ENCODE results near the gene UBQLNL. TPM values are rescaled to one million over a fixed set of nuclear protein-coding genes. Genes with fewer than 3 reads are reported as not detected.

The UBQLNL gene
- total and polyA plus RNA-seq, 2 of the 4 experiments (the other 2 are of a cell fraction), result 0.18 to 0.48 TPM

- H3K14ac ChIP-seq (replicated peaks; ENCODE audit: low read depth, low read length), result no peak overlapping the region
- H3K27me3 ChIP-seq (ENCODE audit: control insufficient read depth, insufficient read depth, low read length), result peaks cover 4% of the 10 kb centered on the region
- H3K4ac ChIP-seq (ENCODE audit: low read depth, low read length), result no peak overlapping the region
- dilution Hi-C loops (cut with HindIII; ENCODE audit: low sequenced_read_pairs, unreplicated experiment), result no loop called here
- intact Hi-C loops (cut with micrococcal nuclease), result loop anchor here (1.0 to 10.0 kb wide), 8 partner anchors 77 to 886 kb away; partner anchors contain the start of genes OR52E5 and OR52N2
- WGBS, 2 experiments (ENCODE audit: extremely low coverage in 2 of 2, insufficient read length in 1 of 2), result no CpG with 5 or more reads among the region's 2 CpGs
- H4K91ac ChIP-seq (ENCODE audit: insufficient read depth, low read depth, low read length), result no peak overlapping the region
- H3K36me3 ChIP-seq (ENCODE audit: control insufficient read depth, insufficient read depth, low read length), result no peaks in the 10 kb centered on the region
- POLR2A ChIA-PET (ENCODE audit: unreplicated experiment), result no interaction called here
- in situ Hi-C loops (cut with MboI; ENCODE audit: low sequenced_read_pairs), result loop anchor here (5.0 kb wide), 1 partner anchor 326 kb away; no protein-coding TSS in a partner anchor
- no peak overlapping the region for H2AK5ac ChIP-seq (ENCODE audit: low read depth, low read length)
- no peak overlapping the region for H4K5ac ChIP-seq (ENCODE audit: low read depth, low read length)
- no peak overlapping the region for H3K18ac ChIP-seq (ENCODE audit: low read depth, low read length)
- H3K56ac ChIP-seq (ENCODE audit: extremely low read depth, insufficient read depth, low read length), result no peak overlapping the region
- H3K4me3 ChIP-seq (ENCODE audit: insufficient read depth, low read depth, low read length), result no peak overlapping the region
- CTCF ChIA-PET, result interaction anchor here (1.1 to 2.0 kb wide), 4 partner anchors 17 to 334 kb away, joined by 4 to 8 read pairs (median 6); no protein-coding TSS in a partner anchor
- H3K9me3 ChIP-seq (ENCODE audit: control insufficient read depth, insufficient read depth, low read length), result no peaks in the 10 kb centered on the region
- no peak overlapping the region for H2BK20ac ChIP-seq (ENCODE audit: low read depth, low read length)
- no peaks in the 10 kb centered on the region for H3K4me1 ChIP-seq (ENCODE audit: control insufficient read depth, insufficient read depth, low read length)
- H4K20me1 ChIP-seq (ENCODE audit: insufficient read depth, low read length), result no peaks in the 10 kb centered on the region
- ATAC-seq (ENCODE audit: low read depth), result peak; percentile 95
- no peak overlapping the region for H2AFZ ChIP-seq (replicated peaks; ENCODE audit: low read length, poor library complexity)
- no peak overlapping the region for H4K8ac ChIP-seq (ENCODE audit: low read depth in 2 of 2, low read length in 2 of 2)
- no TSS peak for BruUV-seq (replicated peaks)
- H3K27ac ChIP-seq (ENCODE audit: insufficient read depth, low read length), result no peak overlapping the region
- H2BK5ac ChIP-seq (ENCODE audit: low read depth, low read length, poor library complexity, severe bottlenecking), result no peak overlapping the region
- TF ChIP-seq RCOR1 (IDR thresholded peaks at IDR 0.05; ENCODE audit: insufficient replicate concordance, low read length), result no peak
- TF ChIP-seq MAFK (IDR thresholded peaks at IDR 0.05; ENCODE audit: low read depth, low read length), result no peak
- TF ChIP-seq POLR2A (IDR thresholded peaks at IDR 0.05; ENCODE audit: low read depth, low read length), result no peak
- no peak for TF ChIP-seq NFE2L2 (IDR thresholded peaks at IDR 0.05; ENCODE audit: low read depth, low read length)
- TF ChIP-seq CTCF (conservative IDR thresholded peaks at IDR 0.05; ENCODE audit: low read depth, low read length), result peak; percentile 75
- no peak for TF ChIP-seq ELK1 (IDR thresholded peaks at IDR 0.05; ENCODE audit: borderline replicate concordance, low read depth, low read length)
- TF ChIP-seq MAZ (IDR thresholded peaks at IDR 0.05; ENCODE audit: borderline replicate concordance, low read depth, low read length), result no peak
- no peak for TF ChIP-seq BHLHE40 (IDR thresholded peaks at IDR 0.05; ENCODE audit: low read depth, low read length)
- TF ChIP-seq SMC3 (IDR thresholded peaks at IDR 0.05; ENCODE audit: low read depth, low read length), result peak; percentile 90
- peak; percentile 77 for TF ChIP-seq RAD21 (IDR thresholded peaks at IDR 0.05; ENCODE audit: low read length)
- TF ChIP-seq CHD1 (IDR thresholded peaks at IDR 0.05; ENCODE audit: low read depth, low read length), result no peak
- no peak for TF ChIP-seq CEBPB (IDR thresholded peaks at IDR 0.05; ENCODE audit: low read depth, low read length)
- TF ChIP-seq RFX5 (IDR thresholded peaks at IDR 0.05; ENCODE audit: low read depth, low read length), result no peak
- TF ChIP-seq MXI1 (IDR thresholded peaks at IDR 0.05; ENCODE audit: borderline replicate concordance, low read depth, low read length), result no peak
- no peak for TF ChIP-seq FOS (IDR thresholded peaks at IDR 0.05; ENCODE audit: low read depth, low read length)
- no peak for TF ChIP-seq USF2 (IDR thresholded peaks at IDR 0.05; ENCODE audit: low read depth, low read length)
- H3K79me1 ChIP-seq (ENCODE audit: low read depth in 1 of 2, low read length in 2 of 2), result no peaks in the 10 kb centered on the region
- peak; percentile 57 for DNase-seq
- H3K9me1 ChIP-seq (ENCODE audit: insufficient read depth, low read length), result no peaks in the 10 kb centered on the region
- H3K4me2 ChIP-seq (ENCODE audit: low read depth, low read length), result no peak overlapping the region
- H2BK120ac ChIP-seq (ENCODE audit: low read depth, low read length), result no peak overlapping the region
- no peak overlapping the region for H2AK9ac ChIP-seq (replicated peaks; ENCODE audit: low read depth, low read length, poor library complexity)
- H2BK15ac ChIP-seq (ENCODE audit: low read depth, low read length), result no peak overlapping the region
- H3K9ac ChIP-seq (ENCODE audit: low read depth, low read length), result no peak overlapping the region
- no peak overlapping the region for H3K23ac ChIP-seq (ENCODE audit: low read depth, low read length)
Measured at GRCh38 chr11:5476186-5476819, 40.2 kb downstream of the UBQLNL start.

All from IMR-90 (cell line).